ES-I3 (cell line): Measurements from ENCODE around the gene TMC1.

Source experiments
- H3K36me3 ChIP-seq: 2 replicates; pipeline ENCODE4 v1.6.1; 2013; ENCODE audit warnings: mild to moderate bottlenecking, low read length, control low read depth, moderate library complexity; ENCODE audit not compliant: insufficient read depth
- H3K4me1 ChIP-seq: 2 replicates; pipeline ENCODE4 v1.6.1; 2013; ENCODE audit warnings: mild to moderate bottlenecking, control low read depth, low read length; ENCODE audit not compliant: insufficient read depth
- H3K9ac ChIP-seq: 2 replicates; pipeline ENCODE4 v1.6.1; 2013; ENCODE audit warnings: low read depth, mild to moderate bottlenecking, low read length, moderate library complexity
- H3K9me3 ChIP-seq: 2 replicates; pipeline ENCODE4 v1.6.1; 2013; ENCODE audit warnings: mild to moderate bottlenecking, low read length, moderate library complexity; ENCODE audit not compliant: control insufficient read depth, insufficient read depth

TMC1 gene

DNA sequence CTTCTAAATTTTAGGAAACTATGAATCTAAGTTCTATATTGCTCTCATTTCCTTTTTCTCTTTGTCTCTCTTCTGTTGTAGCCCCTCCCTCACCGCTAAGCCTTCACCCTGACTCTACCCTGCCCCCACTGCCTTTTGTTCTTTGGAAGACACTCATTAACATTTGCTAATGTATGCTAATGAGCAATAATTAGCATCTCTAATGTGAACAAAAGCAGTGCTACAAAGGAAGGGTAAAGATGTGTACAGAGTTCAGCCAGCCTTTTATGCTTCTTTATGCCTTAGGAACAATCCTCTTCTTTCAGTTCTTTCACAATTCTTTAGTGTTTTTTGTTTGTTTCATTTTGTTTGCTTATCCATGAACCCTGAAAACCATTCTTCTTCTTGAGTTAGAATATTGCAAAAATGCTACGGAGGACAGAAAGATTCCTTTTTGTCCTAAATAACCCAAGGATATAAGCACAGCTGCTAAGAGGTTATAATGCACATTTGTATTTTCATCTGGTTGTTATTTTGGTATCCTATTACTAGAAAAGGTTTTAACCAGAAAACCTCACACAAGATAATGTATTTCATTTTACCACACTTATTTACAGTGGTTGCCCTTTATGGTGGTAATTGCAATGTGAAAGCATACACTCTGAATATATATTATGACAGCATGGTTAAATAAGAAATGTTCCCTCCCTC is 159.3 kb downstream of the TMC1 start:
- H3K4me1 ChIP-seq, result peaks cover 39% of the 10 kb centered on the region; the same call in 1 of the 2 replicates
- peak overlapping the region; percentile 22 for H3K9ac ChIP-seq
- no peaks in the 10 kb centered on the region for H3K9me3 ChIP-seq
- no peaks in the 10 kb centered on the region for H3K36me3 ChIP-seq

DNA sequence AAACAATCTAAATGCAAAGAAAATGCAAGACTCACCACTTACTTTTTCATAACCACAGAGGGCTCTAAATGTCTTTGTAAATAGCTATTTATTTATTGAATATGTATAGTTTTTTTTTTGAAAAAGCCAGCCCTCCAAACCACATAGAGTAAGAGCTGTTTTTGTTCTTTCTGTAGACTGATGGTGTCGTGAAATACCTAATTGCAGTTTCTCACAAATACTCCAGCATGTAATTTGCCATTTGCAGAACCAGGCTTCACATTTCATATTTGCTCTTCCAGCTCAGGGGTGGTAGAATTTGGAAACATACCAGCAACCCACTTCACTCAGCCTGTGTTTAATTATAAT is 159.8 kb downstream of the TMC1 start:
- no peaks in the 10 kb centered on the region for H3K36me3 ChIP-seq
- H3K9me3 ChIP-seq, result no peaks in the 10 kb centered on the region
- 0 out of 2 replicates have a peak overlapping the region, but pooled peaks have one; percentile 3 for H3K9ac ChIP-seq
- H3K4me1 ChIP-seq, result peaks cover 36% of the 10 kb centered on the region; the same call in 1 of the 2 replicates

- Histone ChIP-seq H3K36me3 (no peaks in the 10 kb centered on the region), H3K9ac (no peak overlapping the region), H3K4me1 (peaks cover 29% of the 10 kb centered on the region; the same call in 1 of the 2 replicates), H3K9me3 (no peaks in the 10 kb centered on the region)
Observed at GRCh38 chr9:72684615-72685014, 163.2 kb downstream of the TMC1 start.

DNA sequence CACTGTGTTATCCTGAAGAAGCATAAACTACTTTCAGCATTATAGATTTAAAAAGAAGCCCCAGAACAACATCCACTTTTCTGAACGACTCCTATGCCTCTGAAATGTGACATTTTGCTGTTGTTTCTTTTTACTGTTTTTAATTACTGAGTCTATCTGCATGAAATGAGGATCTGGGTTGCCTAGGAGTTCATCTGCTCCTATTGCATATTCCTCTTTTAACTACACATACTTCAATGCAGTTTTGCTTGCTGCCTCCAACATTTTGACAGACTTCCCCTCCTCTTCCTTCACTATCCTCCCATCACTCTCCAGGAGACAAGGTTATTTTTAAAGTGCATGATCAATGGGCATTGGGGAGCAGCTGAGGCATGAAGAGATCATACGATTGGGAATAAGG is 164.5 kb downstream of the TMC1 start:
- no peak overlapping the region for H3K9ac ChIP-seq
- H3K36me3 ChIP-seq, result no peaks in the 10 kb centered on the region
- peaks cover 24% of the 10 kb centered on the region; the same call in 1 of the 2 replicates for H3K4me1 ChIP-seq
- 0 out of 2 replicates have a peak, but pooled peaks cover 2% of the 10 kb centered on the region for H3K9me3 ChIP-seq

DNA sequence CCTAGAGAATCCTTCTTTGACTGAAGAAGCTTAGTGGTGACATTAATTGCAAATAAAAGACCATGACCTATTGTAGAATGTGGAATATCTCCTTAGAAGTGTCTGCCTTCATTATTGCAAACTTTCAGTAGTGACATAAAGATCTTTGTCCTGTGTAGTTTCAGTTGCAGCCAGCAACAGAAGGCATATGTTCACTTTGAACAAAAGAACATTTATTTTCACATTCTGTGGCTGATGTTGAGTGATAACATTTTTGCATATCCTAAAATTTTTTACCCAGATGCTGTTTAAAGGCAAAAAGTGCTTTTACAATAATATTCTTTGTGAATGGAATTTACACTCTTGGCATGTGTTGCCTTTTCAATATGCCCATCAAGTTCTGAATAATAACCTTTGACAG is 165.9 kb downstream of the TMC1 start:
- no peaks in the 10 kb centered on the region for H3K36me3 ChIP-seq
- H3K9ac ChIP-seq, result no peak overlapping the region
- 0 out of 2 replicates have a peak, but pooled peaks cover 2% of the 10 kb centered on the region for H3K9me3 ChIP-seq
- H3K4me1 ChIP-seq, result peaks cover 12% of the 10 kb centered on the region; the same call in 1 of the 2 replicates

GRCh38 chr9:72691671-72692070 is 170.3 kb downstream of the TMC1 start:
- H3K9me3 ChIP-seq, result 0 out of 2 replicates have a peak, but pooled peaks cover 2% of the 10 kb centered on the region
- no peak overlapping the region for H3K9ac ChIP-seq
- H3K4me1 ChIP-seq, result 0 out of 2 replicates have a peak, but pooled peaks cover 2% of the 10 kb centered on the region
- no peaks in the 10 kb centered on the region for H3K36me3 ChIP-seq

GRCh38 chr9:72695365-72695764 is 174.0 kb downstream of the TMC1 start:
- H3K4me1 ChIP-seq, result no peaks in the 10 kb centered on the region
- no peaks in the 10 kb centered on the region for H3K36me3 ChIP-seq
- H3K9ac ChIP-seq, result no peak overlapping the region
- H3K9me3 ChIP-seq, result no peaks in the 10 kb centered on the region

DNA sequence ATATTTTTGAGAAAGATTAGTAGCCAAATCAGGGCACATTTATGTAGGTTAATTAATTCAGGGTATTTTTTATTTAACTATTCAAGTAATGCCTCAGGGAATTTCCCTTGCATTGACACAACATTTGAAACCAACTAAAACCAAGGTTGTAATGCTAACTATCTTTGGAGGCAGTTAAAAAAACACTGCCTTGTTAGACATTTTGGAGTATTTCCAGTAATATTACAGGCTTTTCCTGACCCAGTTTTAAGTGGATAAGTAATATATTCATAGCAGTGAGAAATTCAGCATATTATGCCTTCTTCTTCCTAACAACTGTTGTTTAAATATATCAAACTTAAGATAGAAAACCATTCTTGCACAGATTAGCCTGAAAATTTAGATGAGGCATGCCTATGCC is 175.1 kb downstream of the TMC1 start:
- Histone ChIP-seq H3K9ac (no peak overlapping the region), H3K9me3 (no peaks in the 10 kb centered on the region), H3K4me1 (no peaks in the 10 kb centered on the region), H3K36me3 (no peaks in the 10 kb centered on the region)

DNA sequence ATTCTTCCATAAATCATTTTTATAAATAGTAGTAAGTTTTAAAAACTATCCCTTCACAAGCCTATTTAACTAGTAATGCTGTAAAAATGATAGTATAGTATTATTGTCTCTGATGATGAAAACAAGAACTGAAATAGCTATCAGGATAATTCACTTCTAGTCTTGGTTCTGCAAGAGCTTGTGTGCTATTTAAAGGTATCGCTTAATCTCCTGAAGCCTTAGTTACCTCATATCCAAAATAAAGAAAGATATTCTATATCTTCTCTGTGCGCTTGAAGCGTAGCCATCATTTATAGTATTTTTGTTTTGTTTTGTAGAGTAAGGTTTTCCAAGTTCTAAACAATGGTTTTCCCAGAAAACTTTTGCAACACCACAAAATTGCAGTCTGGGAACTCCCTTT is 180.1 kb downstream of the TMC1 start:
- Histone ChIP-seq H3K36me3 (no peaks in the 10 kb centered on the region), H3K9me3 (no peaks in the 10 kb centered on the region), H3K9ac (no peak overlapping the region), H3K4me1 (no peaks in the 10 kb centered on the region)

DNA sequence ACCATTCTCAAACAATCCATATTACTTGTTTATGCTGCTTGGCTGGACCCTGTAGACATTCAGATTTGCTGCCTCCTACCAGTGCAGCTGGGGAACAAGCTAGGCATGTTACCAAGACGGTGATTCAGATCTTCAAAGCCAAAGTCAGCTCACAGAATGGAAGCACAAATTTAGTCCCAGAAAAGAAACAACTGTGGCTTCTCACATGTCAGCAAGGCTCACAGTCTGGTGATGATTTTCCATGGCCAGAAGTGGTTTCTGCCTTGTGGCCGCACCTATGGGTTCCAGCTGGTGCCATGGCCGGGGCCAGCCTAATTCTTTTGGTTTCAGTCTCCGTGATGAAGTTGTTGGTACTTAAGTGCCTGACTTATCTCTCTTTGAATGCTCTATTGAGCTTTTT is 182.2 kb downstream of the TMC1 start:
- no peaks in the 10 kb centered on the region for H3K36me3 ChIP-seq
- H3K9ac ChIP-seq, result no peak overlapping the region
- no peaks in the 10 kb centered on the region for H3K9me3 ChIP-seq
- no peaks in the 10 kb centered on the region for H3K4me1 ChIP-seq

DNA sequence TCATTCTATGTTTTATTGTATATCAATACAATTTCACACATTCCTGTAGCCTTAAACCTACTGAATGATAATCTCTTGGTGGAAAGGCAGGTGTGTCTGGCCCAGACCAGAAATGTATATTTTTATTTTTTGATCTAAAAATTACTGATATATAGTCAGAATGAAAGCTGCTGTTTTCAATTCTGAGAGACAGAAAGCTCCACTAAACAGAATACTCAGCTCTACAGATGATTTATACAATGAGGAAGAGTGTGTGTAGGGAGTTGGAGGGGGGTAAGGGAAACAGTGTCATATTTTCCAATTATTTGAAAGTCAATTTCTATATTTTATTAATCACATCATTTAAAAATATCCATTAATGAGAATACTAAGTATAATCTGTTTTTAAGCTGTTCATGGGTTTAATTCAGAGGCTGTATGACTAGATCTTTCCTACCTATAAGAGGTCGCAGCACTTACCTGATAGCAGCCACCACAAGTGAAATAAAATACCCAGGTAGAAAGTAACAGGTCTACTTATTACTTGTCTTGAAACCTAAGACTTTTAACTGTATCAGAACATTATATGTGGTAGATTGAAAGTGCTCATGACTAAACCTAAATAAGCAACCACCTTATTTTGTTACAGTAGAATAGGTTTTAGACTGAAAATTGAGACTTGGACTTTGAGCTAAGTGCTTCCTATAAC is 183.4 kb downstream of the TMC1 start:
- Histone ChIP-seq H3K9ac (no peak overlapping the region), H3K9me3 (no peaks in the 10 kb centered on the region), H3K4me1 (no peaks in the 10 kb centered on the region), H3K36me3 (no peaks in the 10 kb centered on the region)

GRCh38 chr9:72718503-72718902 is 197.1 kb downstream of the TMC1 start:
- H3K9ac ChIP-seq, result no peak overlapping the region

GRCh38 chr9:72721067-72721466 is 199.7 kb downstream of the TMC1 start:
- Histone ChIP-seq H3K4me1 (peaks cover 14% of the 10 kb centered on the region; the same call in 1 of the 2 replicates), H3K9ac (no peak overlapping the region), H3K36me3 (no peaks in the 10 kb centered on the region), H3K9me3 (peaks cover 16% of the 10 kb centered on the region)

More at GRCh38 chr9:72718503-72718902, 197.1 kb downstream of the TMC1 start:
- Histone ChIP-seq H3K4me1 (peaks cover 14% of the 10 kb centered on the region; the same call in 1 of the 2 replicates), H3K36me3 (no peaks in the 10 kb centered on the region), H3K9me3 (peaks cover 9% of the 10 kb centered on the region)

- Histone ChIP-seq H3K9ac (no peak overlapping the region), H3K9me3 (peaks cover 25% of the 10 kb centered on the region), H3K4me1 (peaks cover 29% of the 10 kb centered on the region), H3K36me3 (no peaks in the 10 kb centered on the region)
Observed at GRCh38 chr9:72726947-72727346, 205.5 kb downstream of the TMC1 start.
